HG03097 (cell line): ENCODE data around the gene MYO15B.

Experiments
- ATAC-seq: cut with Tn5 transposase; IDR thresholded peaks from one replicate; pipeline ENCODE4 v1.9.1; 2021; ENCODE audit not compliant: unreplicated experiment, low FRiP score

MYO15B gene

GRCh38 chr17:75558666-75559530 lies 28.7 kb upstream of the MYO15B start:
- ATAC-seq, result no peak

- no peak for ATAC-seq
Observed at GRCh38 chr17:75559958-75560533, 27.6 kb upstream of the MYO15B start.

- no peak for ATAC-seq
Observed at GRCh38 chr17:75561927-75562603, 25.5 kb upstream of the MYO15B start.

GRCh38 chr17:75563063-75563758 lies 24.4 kb upstream of the MYO15B start:
- ATAC-seq, result no peak

- ATAC-seq, result no peak
Observed at GRCh38 chr17:75564195-75564594, 23.4 kb upstream of the MYO15B start.

GRCh38 chr17:75565066-75565465 lies 22.5 kb upstream of the MYO15B start:
- no peak for ATAC-seq

GRCh38 chr17:75565618-75566017 lies 22.0 kb upstream of the MYO15B start:
- ATAC-seq, result no peak

GRCh38 chr17:75566416-75566815 lies 21.2 kb upstream of the MYO15B start:
- no peak for ATAC-seq

- no peak for ATAC-seq
Observed at GRCh38 chr17:75566834-75567233, 20.8 kb upstream of the MYO15B start.

GRCh38 chr17:75568412-75569255 lies 19.0 kb upstream of the MYO15B start:
- ATAC-seq, result no peak

GRCh38 chr17:75570034-75570676 lies 17.4 kb upstream of the MYO15B start:
- no peak for ATAC-seq

- ATAC-seq, result no peak
Observed at GRCh38 chr17:75570772-75571171, 16.8 kb upstream of the MYO15B start.

- ATAC-seq, result no peak
Observed at GRCh38 chr17:75571197-75571884, 16.3 kb upstream of the MYO15B start.

GRCh38 chr17:75571885-75572215 lies 15.8 kb upstream of the MYO15B start:
- ATAC-seq, result no peak

- no peak for ATAC-seq
Observed at GRCh38 chr17:75572713-75573539, 14.7 kb upstream of the MYO15B start.

- ATAC-seq, result no peak
Observed at GRCh38 chr17:75573540-75573957, 14.1 kb upstream of the MYO15B start.

- ATAC-seq, result no peak
Observed at GRCh38 chr17:75573994-75574393, 13.6 kb upstream of the MYO15B start.

GRCh38 chr17:75574404-75575036 lies 13.1 kb upstream of the MYO15B start:
- no peak for ATAC-seq
